HEK293T (cell line): ENCODE measurements around the gene STARD13.

ENCODE experiments used
- CTCF ChIA-PET: fragments of 350-600 bp; formaldehyde crosslinking; extraction: SDS; loops from one replicate; lab custom pipeline; 2021; ENCODE audit warnings: antibody characterized with exemption, inconsistent platforms; lab: Yijun Ruan, JAX
- POLR2A ChIA-PET: fragments of 350-600 bp; formaldehyde crosslinking; extraction: SDS; loops from one replicate; lab custom pipeline; 2020; ENCODE audit warnings: antibody characterized with exemption, inconsistent platforms; lab: Yijun Ruan, JAX
- DNase-seq: peaks from one replicate; pipeline ENCODE4 v3.0.0; 2012; ENCODE audit warnings: mixed read lengths; ENCODE audit errors: extremely low spot score
- ARNT ChIP-seq: fragments of 450-650 bp; IDR thresholded peaks from 2 replicates; pipeline ENCODE4 v1.6.1; 2017; ENCODE audit warnings: mild to moderate bottlenecking
- BHLHE40 ChIP-seq: fragments of 450-650 bp; IDR thresholded peaks from 2 replicates; pipeline ENCODE4 v1.6.1; 2016; ENCODE audit warnings: mild to moderate bottlenecking, moderate library complexity, borderline replicate concordance
- CTBP1 ChIP-seq: fragments of 450-650 bp; IDR thresholded peaks from 2 replicates; pipeline ENCODE4 v1.6.1; 2016; ENCODE audit warnings: borderline replicate concordance
- ELF4 ChIP-seq: fragments of 450-650 bp; IDR thresholded peaks from 2 replicates; pipeline ENCODE4 v1.6.1; 2017; ENCODE audit warnings: antibody characterized with exemption
- FOXA1 ChIP-seq: fragments of 450-650 bp; IDR thresholded peaks from 2 replicates; pipeline ENCODE4 v1.6.1; 2016; ENCODE audit warnings: mild to moderate bottlenecking
- FOXK2 ChIP-seq: fragments of 450-650 bp; IDR thresholded peaks from 2 replicates; pipeline ENCODE4 v1.6.1; 2016; ENCODE audit warnings: mild to moderate bottlenecking
- FOXM1 ChIP-seq: fragments of 450-650 bp; IDR thresholded peaks from 2 replicates; pipeline ENCODE4 v1.6.1; 2017; ENCODE audit warnings: mild to moderate bottlenecking, borderline replicate concordance
- HDGF ChIP-seq: fragments of 450-650 bp; IDR thresholded peaks from 2 replicates; pipeline ENCODE4 v1.6.1; 2017; ENCODE audit warnings: antibody characterized with exemption, borderline replicate concordance
- L3MBTL2 ChIP-seq: fragments of 450-650 bp; conservative IDR thresholded peaks from 2 replicates; pipeline ENCODE4 v1.6.1; 2016; ENCODE audit warnings: mild to moderate bottlenecking
- LEF1 ChIP-seq: fragments of 450-650 bp; IDR thresholded peaks from 2 replicates; pipeline ENCODE4 v1.6.1; 2017; ENCODE audit warnings: mild to moderate bottlenecking, borderline replicate concordance
- NFRKB ChIP-seq: fragments of 450-650 bp; IDR thresholded peaks from 2 replicates; pipeline ENCODE4 v1.6.1; 2016; ENCODE audit warnings: mild to moderate bottlenecking, moderate library complexity
- SP1 ChIP-seq: fragments of 450-650 bp; IDR thresholded peaks from 2 replicates; pipeline ENCODE4 v1.6.1; 2017
- SUZ12 ChIP-seq: fragments of 450-650 bp; IDR thresholded peaks from 2 replicates; pipeline ENCODE4 v1.6.1; 2016; ENCODE audit warnings: mild to moderate bottlenecking
- TARDBP ChIP-seq: fragments of 450-650 bp; IDR thresholded peaks from 2 replicates; pipeline ENCODE4 v1.6.1; 2016
- ZNF384 ChIP-seq: fragments of 450-650 bp; IDR thresholded peaks from 2 replicates; pipeline ENCODE4 v1.6.1; 2016
- TF ChIP-seq, protein P1 (sequence below): fragments of 450-650 bp; IDR thresholded peaks from 2 replicates; pipeline ENCODE4 v1.6.1; 2016

STARD13 gene

DNA sequence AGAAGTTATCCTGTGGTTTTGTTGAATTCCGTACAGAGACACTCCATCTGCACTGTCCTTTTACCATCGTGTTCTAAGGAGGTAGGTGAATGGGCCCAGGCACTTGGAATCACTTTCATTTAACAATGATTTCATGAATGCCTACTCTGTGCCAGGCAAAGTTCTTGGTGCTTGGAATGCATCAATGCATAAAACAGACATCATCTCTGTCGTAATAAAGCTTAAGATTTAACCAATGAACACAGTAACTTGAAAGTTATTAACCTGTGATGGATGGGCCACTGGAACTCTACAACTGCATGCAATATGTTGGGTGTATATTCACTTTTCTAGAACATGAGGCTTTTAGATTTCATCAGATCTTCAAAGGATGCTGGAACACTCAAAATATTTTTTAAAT, 14.1 kb upstream of the STARD13 start:
- ChIA-PET CTCF (no interaction called here), POLR2A (no interaction called here)
- TF ChIP-seq FOXM1 (no peak), FOXA1 (no peak), SP1 (no peak), SUZ12 (no peak), LEF1 (no peak), TARDBP (no peak), HDGF (no peak), NFRKB (no peak), L3MBTL2 (no peak), ZNF384 (no peak), FOXK2 (no peak), BHLHE40 (no peak), ARNT (no peak), CTBP1 (no peak), ELF4 (no peak)
- TF ChIP-seq, protein P1, sequence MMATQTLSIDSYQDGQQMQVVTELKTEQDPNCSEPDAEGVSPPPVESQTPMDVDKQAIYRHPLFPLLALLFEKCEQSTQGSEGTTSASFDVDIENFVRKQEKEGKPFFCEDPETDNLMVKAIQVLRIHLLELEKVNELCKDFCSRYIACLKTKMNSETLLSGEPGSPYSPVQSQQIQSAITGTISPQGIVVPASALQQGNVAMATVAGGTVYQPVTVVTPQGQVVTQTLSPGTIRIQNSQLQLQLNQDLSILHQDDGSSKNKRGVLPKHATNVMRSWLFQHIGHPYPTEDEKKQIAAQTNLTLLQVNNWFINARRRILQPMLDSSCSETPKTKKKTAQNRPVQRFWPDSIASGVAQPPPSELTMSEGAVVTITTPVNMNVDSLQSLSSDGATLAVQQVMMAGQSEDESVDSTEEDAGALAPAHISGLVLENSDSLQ, result no peak
- no peak for DNase-seq

- CTCF ChIA-PET, result no interaction called here
Observed at GRCh38 chr13:33296793-33297425, 11.4 kb upstream of the STARD13 start.

DNA sequence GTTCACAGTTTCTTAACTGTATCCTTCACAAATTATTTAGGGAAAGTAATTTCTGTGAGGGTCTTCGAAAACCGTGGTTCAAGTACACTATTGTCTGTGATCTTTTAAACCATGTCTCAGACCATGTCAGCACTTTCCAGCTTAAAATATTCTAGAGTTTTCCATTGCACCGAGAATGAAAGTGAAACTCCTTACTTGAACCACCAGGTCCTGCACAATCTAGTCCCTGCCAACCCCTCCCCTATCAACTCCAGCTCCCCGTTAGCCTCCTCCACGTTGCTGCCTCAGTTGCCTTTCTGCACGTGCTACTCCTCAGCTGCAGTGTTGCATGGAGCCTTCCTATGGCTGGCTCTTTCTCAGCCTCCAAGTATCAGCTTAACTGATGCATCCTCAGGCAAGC, 7.2 kb upstream of the STARD13 start:
- ChIA-PET CTCF (no interaction called here), POLR2A (no interaction called here)
- TF ChIP-seq ZNF384 (no peak), ARNT (no peak), LEF1 (no peak), SUZ12 (no peak), CTBP1 (no peak), FOXA1 (no peak), L3MBTL2 (no peak), FOXK2 (no peak), ELF4 (no peak), TARDBP (no peak), FOXM1 (no peak), SP1 (no peak), BHLHE40 (no peak), NFRKB (no peak), HDGF (no peak)
- TF ChIP-seq, protein P1, result no peak
- no peak for DNase-seq

More at GRCh38 chr13:33296793-33297425, 11.4 kb upstream of the STARD13 start:
- DNase-seq, result no peak
- TF ChIP-seq LEF1 (no peak), ELF4 (no peak), TARDBP (no peak), ARNT (no peak), BHLHE40 (no peak)
- TF ChIP-seq, protein P1, result no peak
- POLR2A ChIA-PET, result no interaction called here

- CTCF ChIA-PET, result interaction anchor here (0.6 kb wide), 1 partner anchor 12 kb away, joined by 3 read pairs; no protein-coding TSS in a partner anchor
- POLR2A ChIA-PET, result interaction anchor here (0.6 kb wide), 1 partner anchor 148 kb away, joined by 3 read pairs; no protein-coding TSS in a partner anchor
- DNase-seq, result no peak
- no peak for TF ChIP-seq CTBP1
- TF ChIP-seq ARNT, result no peak
- no peak for TF ChIP-seq BHLHE40
- TF ChIP-seq, protein P1, result no peak
- no peak for TF ChIP-seq L3MBTL2
- no peak for TF ChIP-seq FOXK2
- no peak for TF ChIP-seq HDGF
- no peak for TF ChIP-seq ZNF384
- no peak for TF ChIP-seq NFRKB
- no peak for TF ChIP-seq ELF4
- no peak for TF ChIP-seq FOXA1
Observed at GRCh38 chr13:33290421-33290965, 4.9 kb upstream of the STARD13 start.

DNA sequence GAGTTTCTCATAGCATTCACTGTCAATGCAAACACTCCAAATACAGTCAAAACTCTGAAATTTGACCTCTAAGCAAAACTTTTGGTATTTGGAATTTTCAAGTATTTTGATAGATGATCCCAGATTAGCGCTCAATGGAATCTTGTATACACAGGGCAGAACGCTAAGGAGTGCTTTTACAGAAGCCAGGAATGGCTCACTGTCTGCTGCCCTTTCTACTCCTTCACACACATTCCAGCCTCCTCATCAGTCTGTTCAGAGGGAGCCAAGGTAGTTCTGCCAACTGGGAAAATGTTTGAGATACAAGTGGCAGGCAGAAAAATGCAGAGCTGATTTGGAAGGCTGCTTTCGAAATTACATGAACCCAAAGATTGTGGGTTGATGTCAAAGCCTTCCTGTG, 4.4 kb upstream of the STARD13 start:
- ChIA-PET POLR2A (no interaction called here), CTCF (no interaction called here)
- no peak for TF ChIP-seq SP1
- TF ChIP-seq HDGF, result no peak
- no peak for TF ChIP-seq FOXM1
- no peak for TF ChIP-seq FOXA1
- TF ChIP-seq NFRKB, result no peak
- no peak for TF ChIP-seq BHLHE40
- TF ChIP-seq FOXK2, result no peak
- no peak for DNase-seq
